Caco-2 (cell line): ENCODE results near the gene SH2D2A. TPM values are rescaled to one million over a fixed set of nuclear protein-coding genes. Genes with fewer than 3 reads are reported as not detected.

Source experiments
- BruUV-seq: library from RNA; stranded (reverse); fragments of 400-500 nt; replicated peaks from 2 replicates; lab custom pipeline; 2021; lab: Mats Ljungman, UMichigan
- CTCF ChIA-PET: fragments of 300-600 bp; sonication (Branson Sonifier 250); formaldehyde crosslinking; loops from one replicate; lab custom pipeline; 2022; ENCODE audit warnings: antibody characterized with exemption; lab: Charles Lee
- POLR2A ChIA-PET: fragments of 300-600 bp; sonication (Branson Sonifier 250); formaldehyde crosslinking; loops from one replicate; lab custom pipeline; 2022; ENCODE audit warnings: antibody characterized with exemption; lab: Charles Lee
- DNase-seq, 2 experiments: peaks; one replicate each; pipeline versions ENCODE4 v3.0.0 to v3.0.0-alpha.2; 2020 to 2022
- H3K27me3 ChIP-seq: replicated peaks from 2 replicates; pipeline ENCODE4 v1.6.0; 2011; ENCODE audit warnings: low read length; ENCODE audit not compliant: control insufficient read depth, insufficient read depth
- H3K36me3 ChIP-seq: 2 replicates; pipeline ENCODE4 v1.5.1; 2011; ENCODE audit warnings: low read length; ENCODE audit not compliant: control insufficient read depth, insufficient read depth
- H3K4me1 ChIP-seq: fragments of 250-450 bp; sonication (Bioruptor Pico); 2 replicates; pipeline ENCODE4 v1.5.1; 2020; ENCODE audit warnings: mild to moderate bottlenecking
- H3K4me3 ChIP-seq: 2 replicates; pipeline ENCODE4 v1.5.1; 2011; ENCODE audit warnings: low read depth, mild to moderate bottlenecking, control low read depth, low read length
- H3K9me3 ChIP-seq: fragments of 250-450 bp; sonication (Bioruptor Pico); 2 replicates; pipeline ENCODE4 v1.5.1; 2020; ENCODE audit warnings: mild to moderate bottlenecking, moderate library complexity
- H3K27ac Mint-ChIP-seq: one replicate; pipeline ENCODE4 v1.8.0; 2022; ENCODE audit warnings: mixed read lengths; ENCODE audit not compliant: unreplicated experiment
- H3K27me3 Mint-ChIP-seq: one replicate; pipeline ENCODE4 v1.8.0; 2022; ENCODE audit warnings: mixed read lengths; ENCODE audit not compliant: insufficient read depth, unreplicated experiment
- H3K36me3 Mint-ChIP-seq: one replicate; pipeline ENCODE4 v1.8.0; 2022; ENCODE audit warnings: mild to moderate bottlenecking, mixed read lengths; ENCODE audit not compliant: insufficient read depth, unreplicated experiment
- H3K4me1 Mint-ChIP-seq: one replicate; pipeline ENCODE4 v1.8.0; 2022; ENCODE audit warnings: low read depth, mixed read lengths; ENCODE audit not compliant: unreplicated experiment
- H3K4me3 Mint-ChIP-seq: one replicate; pipeline ENCODE4 v1.8.0; 2022; ENCODE audit warnings: mild to moderate bottlenecking, moderate library complexity, mixed read lengths; ENCODE audit not compliant: unreplicated experiment
- H3K9me3 Mint-ChIP-seq: one replicate; pipeline ENCODE4 v1.8.0; 2022; ENCODE audit warnings: mixed read lengths; ENCODE audit not compliant: unreplicated experiment
- CTCF ChIP-seq, 2 experiments: fragments of 200-600 bp in 1 of 2; IDR thresholded peaks; 1 replicate in 1 of 2; 2 replicates in 1 of 2; pipeline versions ENCODE4 v1.5.1 to v1.8.0; 2011 to 2022; ENCODE audit warnings: antibody characterized with exemption in 1 of 2, control low read depth in 1 of 2, inconsistent platforms in 1 of 2, low read depth in 1 of 2, low read length in 1 of 2, mild to moderate bottlenecking in 1 of 2, moderate library complexity in 1 of 2; ENCODE audit not compliant: insufficient read depth in 1 of 2, severe bottlenecking in 1 of 2, unreplicated experiment in 1 of 2
- intact Hi-C: fragments of 100-400 bp; cut with micrococcal nuclease; formaldehyde crosslinking; loops from one replicate; pipeline ENCODE4 v1.10.0; 2022; ENCODE audit not compliant: unreplicated experiment
- total RNA-seq: library from RNA; stranded (reverse); gene quantifications from 2 replicates; pipeline ENCODE4 v1.2.3, GENCODE V29; 2022

Gene SH2D2A
- total RNA-seq, 1 experiment from 2014 or later = 5.5 TPM

- peaks cover 39% of the 10 kb centered on the region for H3K4me1 Mint-ChIP-seq
- BruUV-seq = TSS peak; percentile 39
- peak; percentile 98 to 99 for DNase-seq
- H3K36me3 Mint-ChIP-seq = peaks cover 27% of the 10 kb centered on the region
- no peak within 1 kb of the TSS for H3K27ac Mint-ChIP-seq
- peaks cover 8% of the 10 kb centered on the region; the same call in 1 of the 2 replicates for H3K4me1 ChIP-seq
- POLR2A ChIA-PET = interaction anchor here (0.5 to 2.6 kb wide), 10 partner anchors 9 to 1487 kb away, joined by 3 to 28 read pairs (median 8); partner anchors contain the start of genes HDGF, ISG20L2, METTL25B and MRPL24
- H3K36me3 ChIP-seq = peaks cover 4% of the 10 kb centered on the region
- TF ChIP-seq CTCF (IDR thresholded peaks at IDR 0.05; ENCODE audit: insufficient read depth in 1 of 2, low read depth in 1 of 2, low read length in 1 of 2, severe bottlenecking in 1 of 2, unreplicated experiment in 1 of 2) = no peak
- peak within 1 kb of the TSS; percentile 93 for H3K4me3 ChIP-seq
- CTCF ChIA-PET = interaction anchor here (0.6 to 1.4 kb wide), 8 partner anchors 15 to 78 kb away, joined by 3 to 13 read pairs (median 4); partner anchors contain the start of genes HDGF, ISG20L2, METTL25B and MRPL24
- intact Hi-C loops = loop anchor here (1.0 kb wide), 5 partner anchors 16 to 78 kb away; partner anchors contain the start of genes HDGF, ISG20L2, METTL25B and MRPL24
- no peaks in the 10 kb centered on the region for H3K27me3 ChIP-seq
- no peak within 1 kb of the TSS for H3K4me3 Mint-ChIP-seq
- no peaks in the 10 kb centered on the region for H3K27me3 Mint-ChIP-seq
- no peaks in the 10 kb centered on the region for H3K9me3 Mint-ChIP-seq
- H3K9me3 ChIP-seq = no peaks in the 10 kb centered on the region
Measured at GRCh38 chr1:156767101-156767878, 49.4 kb downstream of the SH2D2A start, which contains the start of gene PRCC. TSS of gene PRCC (plus strand) at chr1:156767535. CDS start at chr1:156767772, 237 bp downstream.

DNA sequence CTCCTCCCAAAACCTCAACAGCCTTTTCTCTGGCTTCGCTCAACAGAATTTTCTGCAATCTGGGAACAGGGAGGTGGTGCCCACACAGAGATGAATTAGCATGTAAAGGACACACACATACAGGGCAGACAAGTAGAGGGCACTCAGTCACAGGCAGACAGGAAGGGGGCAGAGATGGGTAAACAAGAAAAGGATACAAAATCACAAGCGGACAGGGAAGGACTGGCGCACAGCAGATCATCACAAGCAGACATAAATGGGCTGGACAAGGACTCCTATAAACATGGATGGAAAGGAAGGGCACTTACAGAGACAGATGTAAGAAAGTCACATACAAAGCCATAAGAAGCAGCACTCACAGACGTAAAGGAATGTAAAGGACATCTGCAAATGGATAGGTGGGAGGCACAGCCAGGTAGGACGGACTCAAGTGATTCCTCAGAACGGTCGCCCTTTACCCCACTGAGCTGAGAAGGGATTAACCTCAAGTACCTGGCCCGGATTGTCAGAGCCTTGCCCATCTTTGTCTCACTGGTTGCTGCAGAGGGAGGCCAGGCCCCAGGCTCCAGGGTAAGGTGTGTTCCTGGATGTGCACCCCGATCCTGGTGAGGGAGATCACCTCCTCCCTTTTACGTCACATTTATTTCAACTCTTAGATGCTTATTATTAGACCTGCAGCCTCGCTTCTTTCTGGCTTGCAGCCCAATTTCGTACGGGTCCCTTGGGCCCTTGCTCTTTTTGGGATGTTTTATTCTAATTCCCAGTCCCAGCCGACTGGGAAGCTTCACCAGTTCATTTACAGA, 50.1 kb downstream of the SH2D2A start:
- POLR2A ChIA-PET = interaction anchor here (0.5 to 2.6 kb wide), 9 partner anchors 8 to 82 kb away, joined by 3 to 28 read pairs (median 8); partner anchors contain the start of genes HDGF, ISG20L2, METTL25B and MRPL24
- H3K36me3 Mint-ChIP-seq = peaks cover 26% of the 10 kb centered on the region
- BruUV-seq = TSS peak; percentile 77
- Histone ChIP-seq H3K36me3 (peaks cover 4% of the 10 kb centered on the region), H3K9me3 (no peaks in the 10 kb centered on the region), H3K4me1 (peaks cover 8% of the 10 kb centered on the region; the same call in 1 of the 2 replicates), H3K4me3 (peak overlapping the region; percentile 45), H3K27me3 (no peaks in the 10 kb centered on the region)
- H3K4me1 Mint-ChIP-seq = peaks cover 34% of the 10 kb centered on the region
- H3K27me3 Mint-ChIP-seq = no peaks in the 10 kb centered on the region
- H3K9me3 Mint-ChIP-seq = no peaks in the 10 kb centered on the region
- intact Hi-C loops = loop anchor here (1.0 kb wide), 5 partner anchors 15 to 77 kb away; partner anchors contain the start of genes HDGF, ISG20L2, METTL25B and MRPL24
- no peak overlapping the region for H3K27ac Mint-ChIP-seq
- CTCF ChIA-PET = interaction anchor here (0.7 to 1.4 kb wide), 6 partner anchors 23 to 77 kb away, joined by 3 to 13 read pairs (median 6); partner anchors contain the start of genes ISG20L2, METTL25B and MRPL24
- DNase-seq = peak in 1 of 2 experiments; percentile 15
- TF ChIP-seq CTCF (IDR thresholded peaks at IDR 0.05; ENCODE audit: insufficient read depth in 1 of 2, low read depth in 1 of 2, low read length in 1 of 2, severe bottlenecking in 1 of 2, unreplicated experiment in 1 of 2) = no peak
- no peak overlapping the region for H3K4me3 Mint-ChIP-seq
